K562 (cell line): ENCODE data around the gene PATE4. TPM values are rescaled to one million over a fixed set of nuclear protein-coding genes. Genes with fewer than 3 reads are reported as not detected.

Experiments
- ARHGAP35 ChIP-seq: fragments of 450-650 bp; IDR thresholded peaks from 2 replicates; pipeline ENCODE4 v1.6.1; 2018; ENCODE audit not compliant: partially characterized antibody
- DPF2 ChIP-seq: fragments of 450-650 bp; IDR thresholded peaks from 2 replicates; pipeline ENCODE4 v1.6.1; 2016
- E2F4 ChIP-seq: sonication (generic); formaldehyde crosslinking; IDR thresholded peaks from 2 replicates; pipeline ENCODE4 v1.8.0; 2022; ENCODE audit warnings: mild to moderate bottlenecking, low read depth, missing genetic modification reagents
- ETS2 ChIP-seq: IDR thresholded peaks from 2 replicates; pipeline ENCODE4 v1.6.1; 2016; ENCODE audit warnings: borderline replicate concordance, missing genetic modification characterization, mild to moderate bottlenecking, moderate library complexity, missing compliant biosample characterization; ENCODE audit not compliant: poor library complexity, severe bottlenecking
- FIP1L1 ChIP-seq: fragments of 200-400 bp; formaldehyde crosslinking; IDR thresholded peaks from 2 replicates; pipeline ENCODE4 v1.6.1; 2018; ENCODE audit warnings: mild to moderate bottlenecking, low read depth, low read length; ENCODE audit not compliant: poor library complexity, severe bottlenecking
- GTF2B ChIP-seq: IDR thresholded peaks from 2 replicates; pipeline ENCODE4 v1.6.1; 2011; ENCODE audit not compliant: insufficient read length; ENCODE audit errors: extremely low read depth
- HDAC3 ChIP-seq: fragments of 450-650 bp; IDR thresholded peaks from 2 replicates; pipeline ENCODE4 v1.6.1; 2018; ENCODE audit warnings: borderline replicate concordance, mild to moderate bottlenecking, moderate library complexity; ENCODE audit not compliant: partially characterized antibody
- HMGN3 ChIP-seq: IDR thresholded peaks from 2 replicates; pipeline ENCODE4 v1.6.1; 2011; ENCODE audit warnings: borderline replicate concordance, low read depth, mild to moderate bottlenecking, mixed read lengths, low read length; ENCODE audit not compliant: insufficient read length; ENCODE audit errors: extremely low read depth
- HNRNPK ChIP-seq: fragments of 200-400 bp; formaldehyde crosslinking; IDR thresholded peaks from one replicate; pipeline ENCODE4 v1.6.1; 2018; ENCODE audit warnings: mild to moderate bottlenecking, low read depth, low read length; ENCODE audit not compliant: poor library complexity, severe bottlenecking
- MBD1 ChIP-seq: fragments of 250-450 bp; sonication (Bioruptor Pico); IDR thresholded peaks from 2 replicates; pipeline ENCODE4 v1.8.0; 2022; ENCODE audit warnings: inconsistent platforms
- MBD2 ChIP-seq: sonication (generic); IDR thresholded peaks from 2 replicates; pipeline ENCODE4 v1.6.1; 2016; ENCODE audit warnings: low read depth, borderline replicate concordance
- PCBP2 ChIP-seq: fragments of 200-400 bp; formaldehyde crosslinking; IDR thresholded peaks from 2 replicates; pipeline ENCODE4 v1.6.1; 2018; ENCODE audit warnings: low read length, low read depth, mild to moderate bottlenecking, moderate library complexity; ENCODE audit not compliant: poor library complexity, severe bottlenecking
- RBM17 ChIP-seq: fragments of 200-400 bp; formaldehyde crosslinking; IDR thresholded peaks from 2 replicates; pipeline ENCODE4 v1.6.1; 2017; ENCODE audit warnings: low read depth, mild to moderate bottlenecking, low read length, borderline replicate concordance
- RUNX1 ChIP-seq: sonication (generic); IDR thresholded peaks from 2 replicates; pipeline ENCODE4 v1.6.1; 2016; ENCODE audit warnings: antibody characterized with exemption, low read depth
- SIN3A ChIP-seq, 2 experiments: fragments of 150-350 bp in 1 of 2; IDR thresholded peaks; 2 replicates each; pipeline ENCODE4 v1.6.1; 2011 to 2016; ENCODE audit warnings: borderline replicate concordance in 2 of 2, low read depth in 2 of 2, low read length in 2 of 2, mild to moderate bottlenecking in 2 of 2, moderate library complexity in 2 of 2; ENCODE audit not compliant: control insufficient read depth in 1 of 2
- SMC3 ChIP-seq: conservative IDR thresholded peaks from 2 replicates; pipeline ENCODE4 v1.6.1; 2011; ENCODE audit warnings: low read depth, low read length, improper control_type of control experiment; ENCODE audit not compliant: insufficient read depth
- SNIP1 ChIP-seq: fragments of 450-650 bp; IDR thresholded peaks from 2 replicates; pipeline ENCODE4 v1.7.1; 2017; ENCODE audit warnings: low read depth, mild to moderate bottlenecking
- ZNF217 ChIP-seq: sonication (generic); formaldehyde crosslinking; IDR thresholded peaks from 2 replicates; pipeline ENCODE4 v1.8.0; 2022; ENCODE audit warnings: mild to moderate bottlenecking, missing genetic modification reagents
- ZNF740 ChIP-seq, 3 experiments: fragments of 200-800 bp in 1 of 3; sonication (Bioruptor generic) in 1 of 3; sonication (generic) in 1 of 3; formaldehyde crosslinking in 1 of 3; IDR thresholded peaks; 2 replicates each; pipeline versions ENCODE4 v1.6.1 to v1.8.0; 2016 to 2022; ENCODE audit warnings: mild to moderate bottlenecking in 2 of 3, missing compliant biosample characterization in 2 of 3, missing genetic modification characterization in 2 of 3, missing genetic modification reagents in 1 of 3
- ZNF830 ChIP-seq: fragments of 250-450 bp; sonication (Bioruptor Pico); IDR thresholded peaks from 2 replicates; pipeline ENCODE4 v1.5.0; 2021; ENCODE audit warnings: mild to moderate bottlenecking
- polyA plus RNA-seq, 8 experiments: library from polyadenylated mRNA; depleted of rRNA in 4 of 8; stranded (reverse) in 5 of 8; unstranded in 3 of 8; fragments of >200 nt; fragmentation: Nextera tagmentation in 2 of 8; fragmentation: Illumina TruSeq in 1 of 8; extraction: Ambion mirVana in 2 of 8; extraction: Trizol in 1 of 8; gene quantifications; 2 replicates each; pipeline versions ENCODE4 v1.2.1 to v1.2.3, GENCODE V29; 2011 to 2014; ENCODE audit warnings: inconsistent platforms in 1 of 8, missing spikeins in 1 of 8
- total RNA-seq, 7 experiments: library from RNA; depleted of rRNA in 6 of 7; stranded (reverse); fragments of >200 nt in 6 of 7; fragmentation: Illumina TruSeq in 2 of 7; extraction: Trizol in 2 of 7; gene quantifications; 2 replicates each; pipeline versions ENCODE4 v1.2.1 to v1.2.3, GENCODE V29; 2011 to 2021; ENCODE audit warnings: low replicate concordance in 1 of 7

The PATE4 gene
- total and polyA plus RNA-seq, 9 of the 15 experiments (the other 6 are each of a cell fraction or from before 2014, with no cell fraction given) = not detected

GRCh38 chr11:125887373-125888324 is 54.5 kb downstream of the PATE4 start, which contains the start of gene HYLS1 (continued):
- no peak for TF ChIP-seq ZNF740 (CRISPR knock-in tag; IDR thresholded peaks at IDR 0.05)
- TF ChIP-seq ZNF740 (tag; IDR thresholded peaks at IDR 0.05) = no peak
- TF ChIP-seq SNIP1 = no peak
- TF ChIP-seq HNRNPK = no peak
- peak; percentile 99 for TF ChIP-seq MBD1
- TF ChIP-seq RUNX1 = no peak
- no peak for TF ChIP-seq ETS2 (tag)
- TF ChIP-seq ARHGAP35 = no peak
- TF ChIP-seq PCBP2 = no peak
- TF ChIP-seq FIP1L1 = peak; percentile 77
- TF ChIP-seq DPF2 = no peak
- TF ChIP-seq SIN3A (IDR thresholded peaks at IDR 0.05; ENCODE audit: borderline replicate concordance in 2 of 2, control insufficient read depth in 1 of 2, low read depth in 2 of 2, low read length in 2 of 2) = peak; percentile 32 to 49; a peak in 2 of 4 replicates
- no peak for TF ChIP-seq SMC3
- no peak for TF ChIP-seq RBM17
- TF ChIP-seq GTF2B = no peak
- TF ChIP-seq ZNF830 (CRISPR knock-in tag) = no peak
- peak; percentile 23; the same call in 1 of the 2 replicates for TF ChIP-seq MBD2
- TF ChIP-seq HMGN3 = peak; percentile 58
- no peak for TF ChIP-seq E2F4 (CRISPR knock-in tag)
- peak; percentile 86 for TF ChIP-seq HDAC3
- no peak for TF ChIP-seq ZNF217 (CRISPR knock-in tag)
